ENCODE measurements around the gene SGCD.

SGCD gene

DNA sequence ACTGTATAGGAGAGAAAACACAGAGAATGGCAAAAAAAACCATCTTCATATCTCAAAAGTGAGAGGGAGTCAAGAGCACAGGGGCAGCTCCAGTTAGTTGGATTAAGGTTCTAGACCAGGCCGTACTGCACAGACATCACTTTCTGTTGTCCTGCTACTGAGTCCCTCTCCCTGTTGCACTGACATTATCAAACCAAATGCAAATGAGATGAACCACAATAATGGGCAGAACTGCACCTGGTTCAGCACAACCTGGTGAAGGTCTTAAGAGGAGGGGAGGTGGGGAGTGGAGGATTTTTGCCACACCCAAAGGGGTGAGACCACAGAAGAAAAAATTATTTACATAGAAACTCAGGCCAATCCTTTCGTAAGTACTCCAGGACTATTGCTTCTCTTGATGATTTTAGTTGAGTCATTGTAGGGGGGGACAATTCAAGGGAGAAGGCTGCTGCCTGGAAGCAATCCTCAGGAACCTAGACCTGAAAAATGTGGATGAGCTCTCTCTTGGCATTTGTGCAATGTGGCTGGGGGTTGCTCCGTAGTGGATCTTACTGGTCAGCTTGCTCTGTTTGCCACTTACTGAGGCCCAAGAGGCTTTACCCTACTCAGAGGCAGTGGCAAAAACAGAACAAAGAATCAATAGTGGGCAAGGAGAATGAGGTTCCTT, 428.6 kb downstream of the SGCD start:
- H3K27me3 Mint-ChIP-seq, result no peaks in the 10 kb centered on the region
- H3K9me3 Mint-ChIP-seq, result no peaks in the 10 kb centered on the region
- DNase-seq (ENCODE audit: low spot score in 2 of 2), result no peak
- no peak overlapping the region for H3K27ac Mint-ChIP-seq
- peaks cover 7% of the 10 kb centered on the region for H3K4me1 Mint-ChIP-seq
- no peak overlapping the region for H3K4me3 Mint-ChIP-seq
- no peak for ATAC-seq (ENCODE audit: low read depth)
- no peaks in the 10 kb centered on the region for H3K36me3 Mint-ChIP-seq

DNA sequence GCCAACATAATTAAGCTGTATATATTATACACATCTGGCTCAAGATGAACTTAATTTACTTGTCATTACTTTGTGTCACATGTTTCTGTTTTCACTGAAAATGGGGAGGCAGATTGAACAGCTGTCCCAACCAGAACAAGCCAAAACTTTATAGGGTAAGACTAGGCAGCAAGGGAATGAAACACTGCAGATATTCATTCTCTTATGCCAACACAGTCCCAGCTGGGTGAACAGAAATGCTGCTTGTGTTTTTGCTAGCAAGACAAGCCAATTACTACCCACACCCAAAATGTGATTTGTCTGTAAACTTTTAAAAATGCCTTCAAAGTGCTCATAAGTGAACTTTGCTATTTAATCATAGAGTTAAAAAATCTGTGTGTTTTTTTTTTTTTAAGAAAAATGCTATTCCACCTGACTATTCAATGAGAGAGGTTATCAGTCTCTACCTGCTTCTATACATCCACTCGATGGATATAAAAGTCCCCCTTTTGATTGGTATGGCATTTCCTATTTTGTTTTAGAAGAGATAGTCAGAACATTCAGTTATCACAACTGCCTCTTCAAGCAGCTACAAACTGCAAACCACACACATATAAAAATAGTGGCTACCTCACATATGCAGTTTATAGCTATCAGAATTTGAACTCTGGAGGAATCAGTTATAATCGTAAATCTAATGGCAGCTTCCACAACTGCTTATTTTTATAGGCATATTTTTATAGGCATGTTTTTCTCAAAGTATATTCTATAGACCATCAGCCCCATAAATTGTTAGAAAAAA, 431.2 kb downstream of the SGCD start:
- ATAC-seq (ENCODE audit: low read depth) (no peak), DNase-seq (ENCODE audit: low spot score in 2 of 2) (no peak)
- no peaks in the 10 kb centered on the region for H3K9me3 Mint-ChIP-seq
- no peak overlapping the region for H3K27ac Mint-ChIP-seq
- no peak overlapping the region for H3K4me3 Mint-ChIP-seq
- H3K36me3 Mint-ChIP-seq, result no peaks in the 10 kb centered on the region
- H3K4me1 Mint-ChIP-seq, result peaks cover 7% of the 10 kb centered on the region
- peaks cover 4% of the 10 kb centered on the region for H3K27me3 Mint-ChIP-seq

DNA sequence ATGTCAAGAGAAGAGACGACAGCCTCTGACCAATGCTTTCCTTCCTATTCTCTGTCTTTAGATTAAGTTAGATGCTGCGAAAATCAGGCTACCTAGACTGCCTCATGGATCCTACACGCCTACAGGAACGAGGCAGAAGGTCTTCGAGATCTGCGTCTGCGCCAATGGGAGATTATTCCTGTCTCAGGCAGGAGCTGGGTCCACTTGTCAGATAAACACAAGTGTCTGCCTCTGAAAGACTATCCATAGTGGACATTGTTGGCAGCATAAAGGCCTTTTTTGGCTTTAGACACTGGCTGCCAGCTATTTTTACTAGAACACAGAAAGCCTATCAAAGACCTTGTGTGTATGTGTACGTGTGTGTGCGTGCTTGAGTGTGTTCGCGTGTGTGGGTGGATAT, 432.2 kb downstream of the SGCD start:
- Mint-ChIP-seq H3K9me3 (no peaks in the 10 kb centered on the region), H3K36me3 (no peaks in the 10 kb centered on the region), H3K27ac (no peak overlapping the region), H3K4me1 (peaks cover 7% of the 10 kb centered on the region), H3K27me3 (peaks cover 4% of the 10 kb centered on the region), H3K4me3 (no peak overlapping the region)
- ATAC-seq (ENCODE audit: low read depth) (no peak), DNase-seq (ENCODE audit: low spot score in 2 of 2) (no peak)

DNA sequence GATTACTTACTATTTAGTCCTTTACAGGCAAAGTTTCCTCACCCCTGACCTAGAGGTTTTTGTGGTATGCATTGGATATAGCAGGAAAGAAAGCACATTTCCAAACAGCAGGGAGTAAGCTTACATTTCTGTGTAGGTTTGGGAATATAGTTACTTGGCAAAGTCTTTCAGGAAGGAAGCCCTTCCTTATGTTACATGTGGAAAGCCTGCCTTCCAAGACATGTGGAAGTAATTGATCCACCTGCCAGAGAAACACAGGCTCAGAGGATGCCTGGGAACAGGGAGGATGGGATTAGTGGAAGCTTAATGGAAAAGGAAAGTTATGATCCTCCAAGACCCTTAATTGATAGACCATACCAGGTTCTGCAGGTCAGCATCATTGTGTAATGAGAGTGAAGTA, 435.8 kb downstream of the SGCD start:
- ATAC-seq (ENCODE audit: low read depth) (no peak), DNase-seq (ENCODE audit: low spot score in 2 of 2) (no peak)
- Mint-ChIP-seq H3K4me3 (no peak overlapping the region), H3K9me3 (no peaks in the 10 kb centered on the region), H3K27ac (no peak overlapping the region), H3K36me3 (no peaks in the 10 kb centered on the region), H3K4me1 (no peaks in the 10 kb centered on the region), H3K27me3 (peaks cover 4% of the 10 kb centered on the region)

DNA sequence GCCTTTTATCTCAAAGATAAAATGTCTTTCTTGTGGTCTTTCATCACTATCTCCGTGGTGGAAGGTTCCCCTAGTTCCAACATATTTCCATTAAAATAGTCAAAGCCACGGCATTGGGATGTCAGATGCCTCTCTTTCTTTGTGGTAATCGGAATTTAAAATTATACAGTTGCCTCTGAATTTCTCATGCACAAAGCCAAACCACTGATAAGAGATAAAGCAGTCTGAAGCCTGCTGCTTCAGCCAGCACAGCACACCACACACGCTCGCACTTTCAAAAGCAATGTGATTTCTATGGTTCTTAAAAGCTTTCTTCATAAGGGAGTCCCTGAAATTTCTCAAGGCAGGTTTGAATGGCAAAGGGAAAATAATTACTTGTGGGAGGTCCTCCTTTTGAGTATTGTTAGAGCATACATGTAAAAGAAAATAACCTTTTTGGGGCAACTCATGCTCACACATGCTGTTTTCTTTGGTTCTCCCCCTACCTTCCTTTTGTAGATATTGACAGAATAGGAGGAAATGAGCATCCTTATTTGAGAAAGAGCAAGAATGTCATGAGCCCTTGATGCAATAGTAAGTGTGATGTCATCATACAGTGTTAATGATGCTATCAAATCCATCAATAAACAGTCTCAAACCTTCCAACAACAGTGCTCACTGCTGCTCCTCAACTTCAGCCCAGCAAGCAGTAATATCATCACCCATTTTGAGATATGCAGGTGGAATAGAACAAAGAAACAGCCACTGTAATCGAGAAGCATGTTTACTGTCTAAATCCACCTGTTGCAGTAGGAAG, 437.4 kb downstream of the SGCD start:
- no peaks in the 10 kb centered on the region for H3K36me3 Mint-ChIP-seq
- no peaks in the 10 kb centered on the region for H3K9me3 Mint-ChIP-seq
- H3K27me3 Mint-ChIP-seq, result peaks cover 7% of the 10 kb centered on the region
- no peaks in the 10 kb centered on the region for H3K4me1 Mint-ChIP-seq
- H3K27ac Mint-ChIP-seq, result no peak overlapping the region
- ATAC-seq (ENCODE audit: low read depth) (no peak), DNase-seq (ENCODE audit: low spot score in 2 of 2) (no peak)
- no peak overlapping the region for H3K4me3 Mint-ChIP-seq

DNA sequence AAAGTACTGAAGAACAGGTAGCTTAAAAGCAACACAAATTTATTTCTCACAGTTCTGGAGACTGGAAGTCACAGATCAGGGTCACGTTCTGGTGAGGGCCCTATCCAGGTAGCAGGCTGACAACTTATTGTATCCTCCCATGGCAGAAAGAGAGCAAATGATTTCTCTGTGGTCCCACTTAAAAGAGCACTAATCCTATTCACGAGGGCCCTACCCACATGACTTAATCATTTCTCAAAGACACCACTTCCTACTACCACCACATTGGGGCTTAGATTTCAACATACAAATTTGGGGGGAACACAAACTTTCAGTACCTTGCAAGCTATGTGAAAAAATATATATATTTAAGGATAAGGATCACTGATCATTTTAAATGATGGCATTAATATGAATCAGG, 447.3 kb downstream of the SGCD start:
- Mint-ChIP-seq H3K36me3 (no peaks in the 10 kb centered on the region), H3K4me1 (no peaks in the 10 kb centered on the region), H3K4me3 (no peak overlapping the region), H3K9me3 (no peaks in the 10 kb centered on the region), H3K27me3 (peaks cover 7% of the 10 kb centered on the region), H3K27ac (no peak overlapping the region)
- ATAC-seq (ENCODE audit: low read depth) (no peak), DNase-seq (ENCODE audit: low spot score in 2 of 2) (no peak)

DNA sequence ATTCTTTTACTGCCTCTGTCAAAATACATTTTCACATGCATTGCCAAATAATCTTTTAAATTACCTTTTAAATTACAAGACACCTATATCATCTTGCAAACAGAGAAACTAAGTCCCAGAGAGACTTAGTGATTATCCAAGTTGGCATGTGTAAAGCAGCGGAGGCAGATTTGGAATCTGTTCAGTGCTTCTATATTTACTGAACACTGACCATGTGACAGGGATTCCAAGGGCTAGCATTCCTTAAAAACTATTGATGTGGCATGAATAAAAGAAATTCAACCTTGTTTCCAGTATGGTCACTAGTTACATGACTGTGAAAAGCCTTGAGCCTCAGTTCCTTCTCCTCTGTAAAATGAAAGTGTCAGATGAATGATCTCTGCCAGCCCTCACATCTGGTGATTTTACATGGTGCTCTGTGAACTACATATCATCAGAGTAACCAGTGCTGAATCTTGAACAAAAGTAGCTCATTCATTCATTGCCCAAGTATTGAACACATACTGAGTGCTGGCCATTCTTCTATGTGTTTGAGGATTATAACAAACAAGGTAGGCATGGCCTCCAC, 451.3 kb downstream of the SGCD start:
- DNase-seq (ENCODE audit: low spot score in 2 of 2), result no peak
- peaks cover 10% of the 10 kb centered on the region for H3K27me3 Mint-ChIP-seq
- no peak overlapping the region for H3K4me3 Mint-ChIP-seq
- ATAC-seq (ENCODE audit: low read depth), result no peak
- H3K4me1 Mint-ChIP-seq, result no peaks in the 10 kb centered on the region
- H3K9me3 Mint-ChIP-seq, result no peaks in the 10 kb centered on the region
- H3K27ac Mint-ChIP-seq, result no peak overlapping the region
- no peaks in the 10 kb centered on the region for H3K36me3 Mint-ChIP-seq

DNA sequence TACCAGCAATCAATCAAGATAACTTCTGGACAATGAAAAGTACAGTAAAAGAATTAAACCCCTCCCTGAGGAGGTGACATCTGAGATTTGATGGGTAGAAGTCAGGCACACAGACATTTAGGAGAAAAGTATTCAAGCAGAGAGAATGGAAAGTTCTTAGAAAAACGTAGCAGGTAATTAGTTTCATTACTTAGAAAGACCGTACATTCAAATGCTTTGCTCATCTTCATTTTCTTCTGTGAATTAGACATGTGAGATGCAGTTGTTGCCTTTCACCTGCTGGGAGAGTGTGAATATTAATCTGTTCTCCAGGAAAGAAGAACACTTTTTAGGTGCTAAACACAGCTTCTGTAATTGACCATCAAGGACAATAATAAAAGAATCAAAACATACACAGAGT, 451.8 kb downstream of the SGCD start:
- DNase-seq (ENCODE audit: low spot score in 2 of 2), result no peak
- Mint-ChIP-seq H3K36me3 (no peaks in the 10 kb centered on the region), H3K4me3 (no peak overlapping the region), H3K27me3 (peaks cover 11% of the 10 kb centered on the region), H3K4me1 (no peaks in the 10 kb centered on the region), H3K9me3 (peaks cover 1% of the 10 kb centered on the region), H3K27ac (no peak overlapping the region)
- ATAC-seq (ENCODE audit: low read depth), result no peak

DNA sequence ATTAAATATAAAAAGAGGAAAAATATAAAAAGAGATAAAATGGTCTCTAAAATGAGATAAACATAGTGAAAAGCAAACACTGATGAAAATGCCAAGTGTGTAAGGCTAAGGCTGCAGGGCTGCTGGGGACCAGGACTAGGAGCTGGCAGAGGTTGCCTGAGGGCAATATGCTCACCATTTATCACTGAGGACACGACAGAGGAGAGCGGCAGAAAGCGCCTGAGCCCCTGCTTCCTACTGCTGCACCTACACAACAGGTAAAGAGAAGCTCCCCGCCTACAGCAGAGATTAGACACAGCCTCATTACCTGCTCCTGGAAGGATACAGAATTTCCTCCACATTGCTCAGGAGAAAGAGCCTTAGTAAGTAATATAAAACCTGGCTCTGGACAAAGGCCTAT, 452.5 kb downstream of the SGCD start:
- no peaks in the 10 kb centered on the region for H3K4me1 Mint-ChIP-seq
- DNase-seq (ENCODE audit: low spot score in 2 of 2) (no peak), ATAC-seq (ENCODE audit: low read depth) (no peak)
- H3K4me3 Mint-ChIP-seq, result no peak overlapping the region
- peaks cover 13% of the 10 kb centered on the region for H3K27me3 Mint-ChIP-seq
- H3K36me3 Mint-ChIP-seq, result no peaks in the 10 kb centered on the region
- H3K27ac Mint-ChIP-seq, result no peak overlapping the region
- H3K9me3 Mint-ChIP-seq, result peaks cover 3% of the 10 kb centered on the region

DNA sequence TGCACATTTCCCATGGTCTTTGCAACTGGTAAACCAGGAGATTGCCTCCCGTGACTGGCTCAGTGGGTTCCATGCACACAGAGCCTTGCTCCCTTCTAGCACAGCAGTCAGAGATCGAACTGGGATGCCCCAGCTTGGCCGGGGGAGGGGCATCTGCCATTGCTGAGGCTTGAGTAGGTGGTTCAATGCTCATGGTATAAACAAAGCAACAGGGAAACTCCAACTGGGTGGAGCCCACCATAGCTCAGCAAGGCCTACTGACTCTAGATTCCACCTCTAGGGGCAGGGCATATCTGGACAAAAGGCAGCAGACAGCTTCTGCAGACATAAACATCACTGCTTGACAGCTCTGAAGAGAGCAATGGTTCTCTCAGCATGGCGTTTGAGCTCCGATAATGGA, 456.1 kb downstream of the SGCD start:
- ATAC-seq (ENCODE audit: low read depth), result no peak
- H3K36me3 Mint-ChIP-seq, result peaks cover 2% of the 10 kb centered on the region

DNA sequence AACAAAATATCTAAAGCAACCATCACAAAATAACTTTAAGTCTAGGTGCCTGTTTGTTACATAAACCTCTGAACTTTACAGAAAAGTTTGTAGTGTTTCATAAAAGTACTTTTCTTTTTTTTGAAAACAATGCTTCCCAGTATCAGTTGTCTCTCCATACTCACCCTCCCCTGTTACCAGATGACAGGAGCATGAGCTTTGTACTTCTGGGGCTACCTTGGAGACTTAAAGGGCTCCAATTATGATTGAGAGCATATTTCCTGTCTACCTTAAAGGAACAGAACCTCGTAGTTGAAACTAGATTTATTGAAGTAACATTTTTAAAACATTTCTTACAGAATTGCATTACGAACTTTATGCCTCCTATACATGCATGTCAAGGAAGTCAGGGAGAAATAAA, 467.7 kb downstream of the SGCD start:
- ATAC-seq (ENCODE audit: low read depth), result no peak
- Mint-ChIP-seq H3K27me3 (peaks cover 6% of the 10 kb centered on the region), H3K4me3 (no peak overlapping the region)

More for the DNA sequence above, 456.1 kb downstream of the SGCD start:
- Mint-ChIP-seq H3K4me3 (no peak overlapping the region), H3K27me3 (peaks cover 10% of the 10 kb centered on the region), H3K27ac (no peak overlapping the region), H3K9me3 (peaks cover 6% of the 10 kb centered on the region), H3K4me1 (no peaks in the 10 kb centered on the region)
- DNase-seq (ENCODE audit: low spot score in 2 of 2), result no peak

DNA sequence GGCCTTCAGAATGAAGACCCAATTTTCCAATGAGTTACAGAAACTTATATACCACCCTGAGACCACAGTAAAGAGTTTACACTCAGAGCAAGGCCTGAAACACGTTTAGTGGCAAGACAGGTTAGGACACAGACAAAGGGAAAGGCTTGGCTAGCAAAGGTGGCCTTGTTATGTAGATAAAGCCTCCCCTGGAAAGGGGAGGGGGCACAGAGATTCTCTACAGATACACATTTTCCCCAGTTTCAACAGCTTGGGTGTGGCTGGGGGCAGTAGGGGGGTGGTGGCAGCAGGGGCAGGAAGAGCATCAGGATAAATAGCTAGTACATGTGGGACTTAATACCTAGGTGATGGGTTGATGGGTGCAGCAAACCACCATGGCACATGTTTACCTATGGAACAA, 471.2 kb downstream of the SGCD start:
- Mint-ChIP-seq H3K9me3 (no peaks in the 10 kb centered on the region), H3K36me3 (no peaks in the 10 kb centered on the region), H3K4me3 (no peak overlapping the region), H3K27me3 (peaks cover 6% of the 10 kb centered on the region), H3K4me1 (no peaks in the 10 kb centered on the region), H3K27ac (no peak overlapping the region)
- DNase-seq (ENCODE audit: low spot score in 2 of 2) (no peak), ATAC-seq (ENCODE audit: low read depth) (no peak)

More for the DNA sequence above, 467.7 kb downstream of the SGCD start:
- no peaks in the 10 kb centered on the region for H3K4me1 Mint-ChIP-seq
- no peak overlapping the region for H3K27ac Mint-ChIP-seq
- DNase-seq (ENCODE audit: low spot score in 2 of 2), result no peak
- H3K9me3 Mint-ChIP-seq, result peaks cover 3% of the 10 kb centered on the region
- no peaks in the 10 kb centered on the region for H3K36me3 Mint-ChIP-seq

DNA sequence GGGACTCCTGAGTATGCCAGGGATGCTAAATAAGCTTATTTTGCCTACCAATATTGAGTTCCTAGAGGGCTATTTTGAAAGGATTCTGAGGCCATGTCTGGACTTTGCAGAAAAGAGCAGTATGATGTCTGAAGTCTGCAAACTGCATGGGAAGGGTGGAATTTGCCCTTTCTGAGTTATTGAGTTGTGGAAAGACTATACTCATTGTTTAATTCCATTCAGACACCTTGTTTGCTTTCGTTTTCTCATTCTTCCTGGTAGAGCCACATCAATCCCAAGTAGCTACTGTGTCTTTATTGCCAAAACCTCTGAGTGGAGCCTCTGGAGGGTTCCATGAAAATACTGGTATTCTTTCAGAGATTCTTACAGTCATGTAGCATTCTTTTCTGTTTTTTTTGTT, 472.2 kb downstream of the SGCD start:
- H3K27me3 Mint-ChIP-seq, result peaks cover 6% of the 10 kb centered on the region
- ATAC-seq (ENCODE audit: low read depth) (no peak), DNase-seq (ENCODE audit: low spot score in 2 of 2) (no peak)
- H3K4me1 Mint-ChIP-seq, result no peaks in the 10 kb centered on the region
- H3K9me3 Mint-ChIP-seq, result no peaks in the 10 kb centered on the region
- no peaks in the 10 kb centered on the region for H3K36me3 Mint-ChIP-seq
- no peak overlapping the region for H3K27ac Mint-ChIP-seq
- no peak overlapping the region for H3K4me3 Mint-ChIP-seq

DNA sequence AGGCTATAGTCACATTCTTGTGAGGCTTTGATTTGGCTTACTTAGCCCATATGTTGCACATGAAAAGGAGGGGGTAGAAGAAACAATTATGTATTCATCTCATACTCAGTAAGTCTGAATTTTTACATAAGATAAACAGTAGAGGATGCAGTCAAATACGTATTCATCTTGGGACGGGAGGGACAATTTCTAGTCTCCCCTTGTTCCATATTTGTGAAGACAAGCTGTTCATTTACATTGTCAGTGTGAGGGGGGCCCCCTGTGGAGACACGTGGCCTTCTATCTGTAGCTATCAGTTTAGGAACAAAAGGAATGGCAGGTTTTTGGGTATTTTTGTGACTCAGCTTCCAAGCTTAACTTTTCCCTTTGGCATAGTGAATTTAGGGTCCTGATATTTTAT, 474.0 kb downstream of the SGCD start:
- Mint-ChIP-seq H3K36me3 (no peaks in the 10 kb centered on the region), H3K27ac (no peak overlapping the region), H3K4me3 (no peak overlapping the region), H3K27me3 (peaks cover 6% of the 10 kb centered on the region), H3K4me1 (no peaks in the 10 kb centered on the region), H3K9me3 (no peaks in the 10 kb centered on the region)
- no peak for ATAC-seq (ENCODE audit: low read depth)
- no peak for DNase-seq (ENCODE audit: low spot score in 2 of 2)
